OCI-LY1 (cell line): ENCODE data around the gene JMJD1C.

Experiments
- CTCF ChIP-seq: fragments of 200-600 bp; sonication (generic), shearing (Covaris generic); IDR thresholded peaks from 2 replicates; pipeline ENCODE4 v1.5.1; 2017; ENCODE audit warnings: mild to moderate bottlenecking, antibody characterized with exemption, low read length, moderate library complexity, mixed read lengths
- EZH2 ChIP-seq: fragments of 200-600 bp; sonication (generic), shearing (Covaris generic); IDR thresholded peaks from 2 replicates; pipeline ENCODE4 v1.8.0; 2017; ENCODE audit warnings: borderline replicate concordance, mixed run types, mild to moderate bottlenecking, antibody characterized with exemption, low read length, moderate library complexity, mixed read lengths

- no peak for TF ChIP-seq CTCF
- TF ChIP-seq EZH2, result no peak
These were observed 8.7 kb upstream of the JMJD1C start for GRCh38 chr10:63474488-63474887.
